Activated CD4-positive, alpha-beta memory T cell treated with anti-CD3 and anti-CD28 coated beads for 36 hours (primary cell): ENCODE results near the gene ARHGEF1. TPM values are rescaled to one million over a fixed set of nuclear protein-coding genes. Genes with fewer than 3 reads are reported as not detected.
A peak's percentile ranks its signal among the peaks of the same experiment; 100 is the strongest.

ENCODE experiments used
- CTCF ChIA-PET: fragments of 350-600 bp; sonication (Branson Sonifier 250); formaldehyde crosslinking; loops from one replicate; lab custom pipeline; 2021; ENCODE audit warnings: antibody characterized with exemption, inconsistent platforms; lab: Charles Lee
- POLR2A ChIA-PET: fragments of 350-600 bp; sonication (Branson Sonifier 250); formaldehyde crosslinking; loops from one replicate; lab custom pipeline; 2021; ENCODE audit warnings: antibody characterized with exemption; lab: Charles Lee
- DNase-seq: peaks from one replicate; pipeline ENCODE4 v3.0.0-alpha.2; 2020
- H3K27ac Mint-ChIP-seq: one replicate; pipeline ENCODE4 v1.8.0; 2021; ENCODE audit warnings: mixed read lengths
- H3K27me3 Mint-ChIP-seq: one replicate; pipeline ENCODE4 v1.8.0; 2021; ENCODE audit warnings: mixed read lengths
- H3K36me3 Mint-ChIP-seq: one replicate; pipeline ENCODE4 v1.8.0; 2021; ENCODE audit warnings: mixed read lengths
- H3K4me1 Mint-ChIP-seq: one replicate; pipeline ENCODE4 v1.8.0; 2021; ENCODE audit warnings: low read depth, mixed read lengths
- H3K4me3 Mint-ChIP-seq: one replicate; pipeline ENCODE4 v1.8.0; 2021; ENCODE audit warnings: mild to moderate bottlenecking, mixed read lengths
- H3K9me3 Mint-ChIP-seq: one replicate; pipeline ENCODE4 v1.8.0; 2021; ENCODE audit warnings: mixed read lengths
- intact Hi-C: fragments of 100-400 bp; cut with micrococcal nuclease; formaldehyde crosslinking; loops from one replicate; pipeline ENCODE4 v1.15.1; 2023
- total RNA-seq, 2 experiments: library from RNA; stranded (reverse); gene quantifications; one replicate each; pipeline ENCODE4 v1.2.3, GENCODE V29; 2021

Gene ARHGEF1
- total RNA-seq, result 100 to 1,000 TPM; 298 to 327 TPM

- no peaks in the 10 kb centered on the region for H3K27me3 Mint-ChIP-seq
- no peaks in the 10 kb centered on the region for H3K9me3 Mint-ChIP-seq
- H3K4me3 Mint-ChIP-seq, result peak within 1 kb of the TSS; percentile 95
- peak; percentile 74 for DNase-seq
- ChIA-PET CTCF (interaction anchor here (1.0 to 7.5 kb wide), 3 partner anchors 9 to 47 kb away, joined by 3 to 119 read pairs (median 3); partner anchors contain the start of gene CD79A), POLR2A (interaction anchor here (0.7 to 8.2 kb wide), 8 partner anchors 8 to 62 kb away, joined by 3 to 84 read pairs (median 4); partner anchors contain the start of gene RPS19)
- intact Hi-C loops, result no loop called here
- H3K4me1 Mint-ChIP-seq, result peaks cover 54% of the 10 kb centered on the region
- peak within 1 kb of the TSS; percentile 97 for H3K27ac Mint-ChIP-seq
- H3K36me3 Mint-ChIP-seq, result peaks cover 21% of the 10 kb centered on the region
Measured at GRCh38 chr19:41882568-41883462, at the start of gene ARHGEF1. ARHGEF1 (plus strand) TSS chr19:41883184; CDS start chr19:41888083, 4,899 bp downstream.

GRCh38 chr19:41837981-41838708 is 44.8 kb upstream of the ARHGEF1 start:
- POLR2A ChIA-PET, result no interaction called here
- Mint-ChIP-seq H3K4me3 (no peak overlapping the region), H3K4me1 (no peaks in the 10 kb centered on the region)

GRCh38 chr19:41839211-41839610 is 43.8 kb upstream of the ARHGEF1 start:
- Mint-ChIP-seq H3K36me3 (no peaks in the 10 kb centered on the region), H3K4me1 (no peaks in the 10 kb centered on the region), H3K4me3 (no peak overlapping the region), H3K27me3 (peaks cover 21% of the 10 kb centered on the region), H3K27ac (no peak overlapping the region), H3K9me3 (no peaks in the 10 kb centered on the region)
- no peak for DNase-seq
- ChIA-PET POLR2A (no interaction called here), CTCF (interaction anchor here (0.6 to 1.6 kb wide), 3 partner anchors 86 to 192 kb away, joined by 3 read pairs; no protein-coding TSS in a partner anchor)
- intact Hi-C loops, result loop anchor here (5.0 kb wide), 1 partner anchor 42 kb away; the partner anchor contains the start of gene CEACAM3

More at GRCh38 chr19:41837981-41838708, 44.8 kb upstream of the ARHGEF1 start:
- Mint-ChIP-seq H3K27me3 (peaks cover 23% of the 10 kb centered on the region), H3K9me3 (no peaks in the 10 kb centered on the region), H3K36me3 (no peaks in the 10 kb centered on the region), H3K27ac (no peak overlapping the region)
- intact Hi-C loops, result loop anchor here (5.0 kb wide), 1 partner anchor 41 kb away; the partner anchor contains the start of gene CEACAM3
- CTCF ChIA-PET, result interaction anchor here (1.3 to 3.7 kb wide), 3 partner anchors 12 to 85 kb away, joined by 3 to 17 read pairs (median 8); no protein-coding TSS in a partner anchor
- DNase-seq, result no peak

- Mint-ChIP-seq H3K4me1 (no peaks in the 10 kb centered on the region), H3K36me3 (no peaks in the 10 kb centered on the region), H3K27me3 (peaks cover 6% of the 10 kb centered on the region), H3K27ac (no peak overlapping the region), H3K9me3 (no peaks in the 10 kb centered on the region), H3K4me3 (no peak overlapping the region)
- ChIA-PET CTCF (interaction anchor here (0.6 to 1.1 kb wide), 3 partner anchors 52 to 136 kb away, joined by 3 to 4 read pairs (median 3); no protein-coding TSS in a partner anchor), POLR2A (no interaction called here)
- intact Hi-C loops, result no loop called here
- DNase-seq, result no peak
Measured at GRCh38 chr19:41843371-41843770, 39.6 kb upstream of the ARHGEF1 start.

- no peak within 1 kb of the TSS for H3K27ac Mint-ChIP-seq
- CTCF ChIA-PET, result interaction anchor here (1.0 kb wide), 1 partner anchor 8 kb away, joined by 4 read pairs; no protein-coding TSS in a partner anchor
- H3K9me3 Mint-ChIP-seq, result no peaks in the 10 kb centered on the region
- no peaks in the 10 kb centered on the region for H3K4me1 Mint-ChIP-seq
- H3K36me3 Mint-ChIP-seq, result no peaks in the 10 kb centered on the region
- no peak for DNase-seq
- intact Hi-C loops, result no loop called here
- H3K4me3 Mint-ChIP-seq, result no peak within 1 kb of the TSS
- POLR2A ChIA-PET, result no interaction called here
- no peaks in the 10 kb centered on the region for H3K27me3 Mint-ChIP-seq
Measured at GRCh38 chr19:41844601-41845000, 38.4 kb upstream of the ARHGEF1 start, which contains the start of gene LYPD4. LYPD4 (minus strand) TSS chr19:41844683; CDS start chr19:41839285, 5,398 bp downstream.

- CTCF ChIA-PET, result interaction anchor here (1.0 kb wide), 1 partner anchor 9 kb away, joined by 4 read pairs; no protein-coding TSS in a partner anchor
- no peaks in the 10 kb centered on the region for H3K9me3 Mint-ChIP-seq
- H3K27ac Mint-ChIP-seq, result no peak within 1 kb of the TSS
- intact Hi-C loops, result no loop called here
- H3K4me1 Mint-ChIP-seq, result no peaks in the 10 kb centered on the region
- H3K36me3 Mint-ChIP-seq, result no peaks in the 10 kb centered on the region
- POLR2A ChIA-PET, result no interaction called here
- H3K27me3 Mint-ChIP-seq, result no peaks in the 10 kb centered on the region
- H3K4me3 Mint-ChIP-seq, result no peak within 1 kb of the TSS
- DNase-seq, result no peak
Measured at GRCh38 chr19:41845001-41845050, 38.2 kb upstream of the ARHGEF1 start, which contains the start of gene DMRTC2. DMRTC2 (plus strand) TSS chr19:41845042; CDS start chr19:41847429, 2,387 bp downstream.

GRCh38 chr19:41845051-41845590 is 37.9 kb upstream of the ARHGEF1 start:
- ChIA-PET POLR2A (no interaction called here), CTCF (interaction anchor here (1.0 kb wide), 1 partner anchor 9 kb away, joined by 4 read pairs; no protein-coding TSS in a partner anchor)
- DNase-seq, result no peak
- H3K4me3 Mint-ChIP-seq, result no peak overlapping the region
- H3K9me3 Mint-ChIP-seq, result no peaks in the 10 kb centered on the region
- no peaks in the 10 kb centered on the region for H3K36me3 Mint-ChIP-seq
- H3K4me1 Mint-ChIP-seq, result no peaks in the 10 kb centered on the region
- intact Hi-C loops, result no loop called here
- H3K27me3 Mint-ChIP-seq, result no peaks in the 10 kb centered on the region
- H3K27ac Mint-ChIP-seq, result no peak overlapping the region

GRCh38 chr19:41847351-41848105 is 35.5 kb upstream of the ARHGEF1 start:
- Mint-ChIP-seq H3K27me3 (peaks cover 5% of the 10 kb centered on the region), H3K4me1 (no peaks in the 10 kb centered on the region), H3K36me3 (no peaks in the 10 kb centered on the region), H3K9me3 (no peaks in the 10 kb centered on the region), H3K4me3 (no peak overlapping the region), H3K27ac (no peak overlapping the region)
- CTCF ChIA-PET, result interaction anchor here (0.5 to 1.2 kb wide), 2 partner anchors 11 to 261 kb away, joined by 3 to 5 read pairs; no protein-coding TSS in a partner anchor
- POLR2A ChIA-PET, result no interaction called here
- intact Hi-C loops, result no loop called here
- DNase-seq, result no peak

GRCh38 chr19:41848666-41849065 is 34.3 kb upstream of the ARHGEF1 start:
- CTCF ChIA-PET, result interaction anchor here (2.9 kb wide), 1 partner anchor 10 kb away, joined by 18 read pairs; the partner anchor contains the start of gene RPS19
- no peak for DNase-seq
- Mint-ChIP-seq H3K9me3 (no peaks in the 10 kb centered on the region), H3K4me1 (no peaks in the 10 kb centered on the region), H3K27ac (no peak overlapping the region), H3K4me3 (no peak overlapping the region), H3K36me3 (no peaks in the 10 kb centered on the region), H3K27me3 (peaks cover 5% of the 10 kb centered on the region)
- intact Hi-C loops, result no loop called here
- POLR2A ChIA-PET, result no interaction called here

GRCh38 chr19:41849067-41849466 is 33.9 kb upstream of the ARHGEF1 start:
- no peaks in the 10 kb centered on the region for H3K4me1 Mint-ChIP-seq
- POLR2A ChIA-PET, result no interaction called here

GRCh38 chr19:41850381-41850780 is 32.6 kb upstream of the ARHGEF1 start:
- DNase-seq, result no peak
- H3K9me3 Mint-ChIP-seq, result no peaks in the 10 kb centered on the region
- H3K27ac Mint-ChIP-seq, result no peak overlapping the region
- no peak overlapping the region for H3K4me3 Mint-ChIP-seq
- POLR2A ChIA-PET, result no interaction called here
- no peaks in the 10 kb centered on the region for H3K36me3 Mint-ChIP-seq
- CTCF ChIA-PET, result interaction anchor here (0.9 to 3.4 kb wide), 4 partner anchors 9 to 57 kb away, joined by 3 to 18 read pairs (median 9); partner anchors contain the start of gene RPS19
- intact Hi-C loops, result no loop called here
- H3K27me3 Mint-ChIP-seq, result peaks cover 10% of the 10 kb centered on the region
- no peaks in the 10 kb centered on the region for H3K4me1 Mint-ChIP-seq

More at GRCh38 chr19:41849067-41849466, 33.9 kb upstream of the ARHGEF1 start:
- intact Hi-C loops, result no loop called here
- Mint-ChIP-seq H3K4me3 (no peak overlapping the region), H3K27me3 (peaks cover 5% of the 10 kb centered on the region), H3K27ac (no peak overlapping the region), H3K36me3 (no peaks in the 10 kb centered on the region), H3K9me3 (no peaks in the 10 kb centered on the region)
- CTCF ChIA-PET, result interaction anchor here (2.9 kb wide), 1 partner anchor 10 kb away, joined by 18 read pairs; the partner anchor contains the start of gene RPS19
- DNase-seq, result no peak
